ENCODE results near the gene SUV39H1. TPM values are rescaled to one million over a fixed set of nuclear protein-coding genes. Genes with fewer than 3 reads are reported as not detected.
A peak's percentile ranks its signal among the peaks of the same experiment; 100 is the strongest.

SUV39H1 gene
- total and polyA plus RNA-seq, 2 of the 13 experiments (the other 11 are each of a cell fraction or from before 2014, with no cell fraction given) = 5.2 to 10.1 TPM

GRCh38 chrX:48676106-48676892 is 20.2 kb upstream of the SUV39H1 start (continued):
- TF ChIP-seq, protein P1, sequence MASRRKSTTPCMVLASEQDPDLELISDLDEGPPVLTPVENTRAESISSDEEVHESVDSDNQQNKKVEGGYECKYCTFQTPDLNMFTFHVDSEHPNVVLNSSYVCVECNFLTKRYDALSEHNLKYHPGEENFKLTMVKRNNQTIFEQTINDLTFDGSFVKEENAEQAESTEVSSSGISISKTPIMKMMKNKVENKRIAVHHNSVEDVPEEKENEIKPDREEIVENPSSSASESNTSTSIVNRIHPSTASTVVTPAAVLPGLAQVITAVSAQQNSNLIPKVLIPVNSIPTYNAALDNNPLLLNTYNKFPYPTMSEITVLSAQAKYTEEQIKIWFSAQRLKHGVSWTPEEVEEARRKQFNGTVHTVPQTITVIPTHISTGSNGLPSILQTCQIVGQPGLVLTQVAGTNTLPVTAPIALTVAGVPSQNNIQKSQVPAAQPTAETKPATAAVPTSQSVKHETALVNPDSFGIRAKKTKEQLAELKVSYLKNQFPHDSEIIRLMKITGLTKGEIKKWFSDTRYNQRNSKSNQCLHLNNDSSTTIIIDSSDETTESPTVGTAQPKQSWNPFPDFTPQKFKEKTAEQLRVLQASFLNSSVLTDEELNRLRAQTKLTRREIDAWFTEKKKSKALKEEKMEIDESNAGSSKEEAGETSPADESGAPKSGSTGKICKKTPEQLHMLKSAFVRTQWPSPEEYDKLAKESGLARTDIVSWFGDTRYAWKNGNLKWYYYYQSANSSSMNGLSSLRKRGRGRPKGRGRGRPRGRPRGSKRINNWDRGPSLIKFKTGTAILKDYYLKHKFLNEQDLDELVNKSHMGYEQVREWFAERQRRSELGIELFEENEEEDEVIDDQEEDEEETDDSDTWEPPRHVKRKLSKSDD (CRISPR knock-in tag; IDR thresholded peaks at IDR 0.05; ENCODE audit: low read depth) = no peak
- TF ChIP-seq, protein P2, sequence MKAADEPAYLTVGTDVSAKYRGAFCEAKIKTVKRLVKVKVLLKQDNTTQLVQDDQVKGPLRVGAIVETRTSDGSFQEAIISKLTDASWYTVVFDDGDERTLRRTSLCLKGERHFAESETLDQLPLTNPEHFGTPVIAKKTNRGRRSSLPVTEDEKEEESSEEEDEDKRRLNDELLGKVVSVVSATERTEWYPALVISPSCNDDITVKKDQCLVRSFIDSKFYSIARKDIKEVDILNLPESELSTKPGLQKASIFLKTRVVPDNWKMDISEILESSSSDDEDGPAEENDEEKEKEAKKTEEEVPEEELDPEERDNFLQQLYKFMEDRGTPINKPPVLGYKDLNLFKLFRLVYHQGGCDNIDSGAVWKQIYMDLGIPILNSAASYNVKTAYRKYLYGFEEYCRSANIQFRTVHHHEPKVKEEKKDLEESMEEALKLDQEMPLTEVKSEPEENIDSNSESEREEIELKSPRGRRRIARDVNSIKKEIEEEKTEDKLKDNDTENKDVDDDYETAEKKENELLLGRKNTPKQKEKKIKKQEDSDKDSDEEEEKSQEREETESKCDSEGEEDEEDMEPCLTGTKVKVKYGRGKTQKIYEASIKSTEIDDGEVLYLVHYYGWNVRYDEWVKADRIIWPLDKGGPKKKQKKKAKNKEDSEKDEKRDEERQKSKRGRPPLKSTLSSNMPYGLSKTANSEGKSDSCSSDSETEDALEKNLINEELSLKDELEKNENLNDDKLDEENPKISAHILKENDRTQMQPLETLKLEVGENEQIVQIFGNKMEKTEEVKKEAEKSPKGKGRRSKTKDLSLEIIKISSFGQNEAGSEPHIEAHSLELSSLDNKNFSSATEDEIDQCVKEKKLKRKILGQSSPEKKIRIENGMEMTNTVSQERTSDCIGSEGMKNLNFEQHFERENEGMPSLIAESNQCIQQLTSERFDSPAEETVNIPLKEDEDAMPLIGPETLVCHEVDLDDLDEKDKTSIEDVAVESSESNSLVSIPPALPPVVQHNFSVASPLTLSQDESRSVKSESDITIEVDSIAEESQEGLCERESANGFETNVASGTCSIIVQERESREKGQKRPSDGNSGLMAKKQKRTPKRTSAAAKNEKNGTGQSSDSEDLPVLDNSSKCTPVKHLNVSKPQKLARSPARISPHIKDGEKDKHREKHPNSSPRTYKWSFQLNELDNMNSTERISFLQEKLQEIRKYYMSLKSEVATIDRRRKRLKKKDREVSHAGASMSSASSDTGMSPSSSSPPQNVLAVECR (CRISPR knock-in tag; IDR thresholded peaks at IDR 0.05; ENCODE audit: borderline replicate concordance) = peak; percentile 64
- TF ChIP-seq HNRNPL (IDR thresholded peaks at IDR 0.05; ENCODE audit: low read depth, low read length) (no peak; the same call in 1 of the 2 replicates), ISL2 (CRISPR knock-in tag; IDR thresholded peaks at IDR 0.05) (no peak), NFKB2 (CRISPR knock-in tag; IDR thresholded peaks at IDR 0.05; ENCODE audit: borderline replicate concordance) (no peak), THAP11 (CRISPR knock-in tag; IDR thresholded peaks at IDR 0.05) (no peak), PHF5A (CRISPR knock-in tag; IDR thresholded peaks at IDR 0.05; ENCODE audit: low read depth, unreplicated experiment) (no peak), ZKSCAN8 (CRISPR knock-in tag; IDR thresholded peaks at IDR 0.05; ENCODE audit: borderline replicate concordance) (0 out of 2 replicates have a peak, but pooled peaks have one; percentile 19), CBX2 (IDR thresholded peaks at IDR 0.05; ENCODE audit: low read depth, low read length) (no peak), CBX2 (CRISPR knock-in tag; IDR thresholded peaks at IDR 0.05; ENCODE audit: low read depth) (no peak), ZNF567 (CRISPR knock-in tag; IDR thresholded peaks at IDR 0.05; ENCODE audit: borderline replicate concordance) (no peak), MTA3 (CRISPR knock-in tag; IDR thresholded peaks at IDR 0.05) (no peak), HMG20A (CRISPR knock-in tag; IDR thresholded peaks at IDR 0.05; ENCODE audit: borderline replicate concordance) (no peak), TOPORS (CRISPR knock-in tag; IDR thresholded peaks at IDR 0.05) (peak; percentile 67), KLF6 (CRISPR knock-in tag; IDR thresholded peaks at IDR 0.05) (peak; percentile 18; the same call in 1 of the 2 replicates), NFYC (CRISPR knock-in tag; IDR thresholded peaks at IDR 0.05) (peak; percentile 90), ZBTB3 (CRISPR knock-in tag; IDR thresholded peaks at IDR 0.05; ENCODE audit: borderline replicate concordance, low read depth) (no peak), ZNF333 (CRISPR knock-in tag; IDR thresholded peaks at IDR 0.05; ENCODE audit: borderline replicate concordance) (no peak)
- TF ChIP-seq, protein P3, sequence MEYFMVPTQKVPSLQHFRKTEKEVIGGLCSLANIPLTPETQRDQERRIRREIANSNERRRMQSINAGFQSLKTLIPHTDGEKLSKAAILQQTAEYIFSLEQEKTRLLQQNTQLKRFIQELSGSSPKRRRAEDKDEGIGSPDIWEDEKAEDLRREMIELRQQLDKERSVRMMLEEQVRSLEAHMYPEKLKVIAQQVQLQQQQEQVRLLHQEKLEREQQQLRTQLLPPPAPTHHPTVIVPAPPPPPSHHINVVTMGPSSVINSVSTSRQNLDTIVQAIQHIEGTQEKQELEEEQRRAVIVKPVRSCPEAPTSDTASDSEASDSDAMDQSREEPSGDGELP (IDR thresholded peaks at IDR 0.05; ENCODE audit: borderline replicate concordance, low read depth) = peak; percentile 20; the same call in 1 of the 2 replicates
- TF ChIP-seq, protein P4, sequence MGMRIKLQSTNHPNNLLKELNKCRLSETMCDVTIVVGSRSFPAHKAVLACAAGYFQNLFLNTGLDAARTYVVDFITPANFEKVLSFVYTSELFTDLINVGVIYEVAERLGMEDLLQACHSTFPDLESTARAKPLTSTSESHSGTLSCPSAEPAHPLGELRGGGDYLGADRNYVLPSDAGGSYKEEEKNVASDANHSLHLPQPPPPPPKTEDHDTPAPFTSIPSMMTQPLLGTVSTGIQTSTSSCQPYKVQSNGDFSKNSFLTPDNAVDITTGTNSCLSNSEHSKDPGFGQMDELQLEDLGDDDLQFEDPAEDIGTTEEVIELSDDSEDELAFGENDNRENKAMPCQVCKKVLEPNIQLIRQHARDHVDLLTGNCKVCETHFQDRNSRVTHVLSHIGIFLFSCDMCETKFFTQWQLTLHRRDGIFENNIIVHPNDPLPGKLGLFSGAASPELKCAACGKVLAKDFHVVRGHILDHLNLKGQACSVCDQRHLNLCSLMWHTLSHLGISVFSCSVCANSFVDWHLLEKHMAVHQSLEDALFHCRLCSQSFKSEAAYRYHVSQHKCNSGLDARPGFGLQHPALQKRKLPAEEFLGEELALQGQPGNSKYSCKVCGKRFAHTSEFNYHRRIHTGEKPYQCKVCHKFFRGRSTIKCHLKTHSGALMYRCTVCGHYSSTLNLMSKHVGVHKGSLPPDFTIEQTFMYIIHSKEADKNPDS (CRISPR knock-in tag; IDR thresholded peaks at IDR 0.05) = peak; percentile 28; the same call in 1 of the 2 replicates
